ENCODE data around the gene SGMS2. TPM values are rescaled to one million over a fixed set of nuclear protein-coding genes. Genes with fewer than 3 reads are reported as not detected.

SGMS2 gene
- total and polyA plus RNA-seq, 9 of the 15 experiments (the other 6 are each of a cell fraction or from before 2014, with no cell fraction given): 0.07 to 0.25 (median 0.11) TPM; not detected in 5

GRCh38 chr4:107845681-107846080 is 20.9 kb downstream of the SGMS2 start (continued):
- TF ChIP-seq SRSF9 (IDR thresholded peaks at IDR 0.05; ENCODE audit: borderline replicate concordance, low read depth, low read length) (no peak), XRCC3 (IDR thresholded peaks at IDR 0.05) (no peak), HMG20A (CRISPR knock-in tag; conservative IDR thresholded peaks at IDR 0.05) (no peak), ATF7 (IDR thresholded peaks at IDR 0.05) (no peak), SMAD4 (CRISPR knock-in tag; conservative IDR thresholded peaks at IDR 0.05) (no peak)
- TF ChIP-seq, protein P1, sequence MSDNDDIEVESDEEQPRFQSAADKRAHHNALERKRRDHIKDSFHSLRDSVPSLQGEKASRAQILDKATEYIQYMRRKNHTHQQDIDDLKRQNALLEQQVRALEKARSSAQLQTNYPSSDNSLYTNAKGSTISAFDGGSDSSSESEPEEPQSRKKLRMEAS (CRISPR knock-in tag; IDR thresholded peaks at IDR 0.05): no peak

GRCh38 chr4:107850438-107850837 is 25.7 kb downstream of the SGMS2 start:
- TF ChIP-seq ZNF512 (tag; IDR thresholded peaks at IDR 0.05) (no peak), HOXB6 (CRISPR knock-in tag; IDR thresholded peaks at IDR 0.05; ENCODE audit: borderline replicate concordance) (no peak), FOXJ2 (tag; IDR thresholded peaks at IDR 0.05) (no peak)
- TF ChIP-seq, protein P2, sequence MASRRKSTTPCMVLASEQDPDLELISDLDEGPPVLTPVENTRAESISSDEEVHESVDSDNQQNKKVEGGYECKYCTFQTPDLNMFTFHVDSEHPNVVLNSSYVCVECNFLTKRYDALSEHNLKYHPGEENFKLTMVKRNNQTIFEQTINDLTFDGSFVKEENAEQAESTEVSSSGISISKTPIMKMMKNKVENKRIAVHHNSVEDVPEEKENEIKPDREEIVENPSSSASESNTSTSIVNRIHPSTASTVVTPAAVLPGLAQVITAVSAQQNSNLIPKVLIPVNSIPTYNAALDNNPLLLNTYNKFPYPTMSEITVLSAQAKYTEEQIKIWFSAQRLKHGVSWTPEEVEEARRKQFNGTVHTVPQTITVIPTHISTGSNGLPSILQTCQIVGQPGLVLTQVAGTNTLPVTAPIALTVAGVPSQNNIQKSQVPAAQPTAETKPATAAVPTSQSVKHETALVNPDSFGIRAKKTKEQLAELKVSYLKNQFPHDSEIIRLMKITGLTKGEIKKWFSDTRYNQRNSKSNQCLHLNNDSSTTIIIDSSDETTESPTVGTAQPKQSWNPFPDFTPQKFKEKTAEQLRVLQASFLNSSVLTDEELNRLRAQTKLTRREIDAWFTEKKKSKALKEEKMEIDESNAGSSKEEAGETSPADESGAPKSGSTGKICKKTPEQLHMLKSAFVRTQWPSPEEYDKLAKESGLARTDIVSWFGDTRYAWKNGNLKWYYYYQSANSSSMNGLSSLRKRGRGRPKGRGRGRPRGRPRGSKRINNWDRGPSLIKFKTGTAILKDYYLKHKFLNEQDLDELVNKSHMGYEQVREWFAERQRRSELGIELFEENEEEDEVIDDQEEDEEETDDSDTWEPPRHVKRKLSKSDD (conservative IDR thresholded peaks at IDR 0.05; ENCODE audit: low read length): no peak
- TF ChIP-seq, protein P3, sequence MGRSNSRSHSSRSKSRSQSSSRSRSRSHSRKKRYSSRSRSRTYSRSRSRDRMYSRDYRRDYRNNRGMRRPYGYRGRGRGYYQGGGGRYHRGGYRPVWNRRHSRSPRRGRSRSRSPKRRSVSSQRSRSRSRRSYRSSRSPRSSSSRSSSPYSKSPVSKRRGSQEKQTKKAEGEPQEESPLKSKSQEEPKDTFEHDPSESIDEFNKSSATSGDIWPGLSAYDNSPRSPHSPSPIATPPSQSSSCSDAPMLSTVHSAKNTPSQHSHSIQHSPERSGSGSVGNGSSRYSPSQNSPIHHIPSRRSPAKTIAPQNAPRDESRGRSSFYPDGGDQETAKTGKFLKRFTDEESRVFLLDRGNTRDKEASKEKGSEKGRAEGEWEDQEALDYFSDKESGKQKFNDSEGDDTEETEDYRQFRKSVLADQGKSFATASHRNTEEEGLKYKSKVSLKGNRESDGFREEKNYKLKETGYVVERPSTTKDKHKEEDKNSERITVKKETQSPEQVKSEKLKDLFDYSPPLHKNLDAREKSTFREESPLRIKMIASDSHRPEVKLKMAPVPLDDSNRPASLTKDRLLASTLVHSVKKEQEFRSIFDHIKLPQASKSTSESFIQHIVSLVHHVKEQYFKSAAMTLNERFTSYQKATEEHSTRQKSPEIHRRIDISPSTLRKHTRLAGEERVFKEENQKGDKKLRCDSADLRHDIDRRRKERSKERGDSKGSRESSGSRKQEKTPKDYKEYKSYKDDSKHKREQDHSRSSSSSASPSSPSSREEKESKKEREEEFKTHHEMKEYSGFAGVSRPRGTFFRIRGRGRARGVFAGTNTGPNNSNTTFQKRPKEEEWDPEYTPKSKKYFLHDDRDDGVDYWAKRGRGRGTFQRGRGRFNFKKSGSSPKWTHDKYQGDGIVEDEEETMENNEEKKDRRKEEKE (IDR thresholded peaks at IDR 0.05; ENCODE audit: borderline replicate concordance in 1 of 2, control insufficient read depth in 1 of 2, low read depth in 2 of 2, low read length in 1 of 2): no peak
- Histone ChIP-seq H3K9ac (ENCODE audit: insufficient read depth in 1 of 2, low read depth in 2 of 2, low read length in 2 of 2) (no peak overlapping the region), H3K9me3 (replicated peaks; ENCODE audit: control insufficient read depth, insufficient read depth, low read depth, low read length) (no peaks in the 10 kb centered on the region), H3K4me1 (replicated peaks in 1 of 2; ENCODE audit: control insufficient read depth in 2 of 2, insufficient read depth in 2 of 2, low read length in 2 of 2) (no peaks in the 10 kb centered on the region), H3K4me3 (no peak overlapping the region), H2AFZ (ENCODE audit: low read depth, low read length) (no peak overlapping the region), H3K27me3 (ENCODE audit: control insufficient read depth in 2 of 2, insufficient read depth in 2 of 2, low read length in 2 of 2) (0 out of 5 replicates have a peak, but pooled peaks cover 0 to 3% of the 10 kb centered on the region in 2 experiments), H3K79me2 (ENCODE audit: control insufficient read depth, insufficient read depth, low read length) (no peaks in the 10 kb centered on the region), H3K4me2 (ENCODE audit: insufficient read depth, low read length) (no peak overlapping the region), H3K27ac (ENCODE audit: extremely low read depth, low read depth, low read length) (no peak overlapping the region), H3K36me3 (ENCODE audit: control insufficient read depth, insufficient read depth, low read length) (no peaks in the 10 kb centered on the region), H4K20me1 (replicated peaks; ENCODE audit: control insufficient read depth, insufficient read depth, low read length) (no peaks in the 10 kb centered on the region), H3K9me1 (ENCODE audit: control insufficient read depth, insufficient read depth, low read length) (no peaks in the 10 kb centered on the region)
- intact Hi-C loops (cut with micrococcal nuclease): no loop called here
- ATAC-seq (no peak), DNase-seq (ENCODE audit: extremely low read depth in 1 of 4, low spot score in 3 of 4) (no peak), FAIRE-seq (no peak)
- no TSS peak for BruUV-seq (replicated peaks)
- CTCF ChIA-PET (ENCODE audit: low intra/inter-chr PET ratio): no interaction called here
- POLR2A ChIA-PET: no interaction called here
- in situ Hi-C loops (cut with MboI): no loop called here
- 0% methylated on average over 2 of the region's 2 CpGs for WGBS (ENCODE audit: insufficient coverage, low coverage, missing lambda C conversion rate)
